Stomach (tissue), 9 donors: ENCODE results near the gene PROS1. TPM values are rescaled to one million over a fixed set of nuclear protein-coding genes. Genes with fewer than 3 reads are reported as not detected.
"Not testable (repeated sequence)": the region's sequence is repeated elsewhere in the genome, so short reads cannot be mapped to it uniquely, and the experiment has no call there.

Experiments
- DNase-seq, 2 donors: peaks; one replicate each; pipeline versions ENCODE4 v3.0.0 to v3.0.0-alpha.2; 2013 to 2019
- H3K27ac ChIP-seq, 5 donors: fragments of 200-600 bp in 4 of 5; sonication (generic) in 4 of 5; one replicate each; pipeline ENCODE4 v1.5.1; 2013 to 2019; ENCODE audit warnings: mild to moderate bottlenecking in 1 of 5, moderate library complexity in 1 of 5
- H3K27me3 ChIP-seq, 3 donors: fragments of 200-600 bp; sonication (generic); one replicate each; pipeline ENCODE4 v1.5.1; 2017 to 2019; ENCODE audit warnings: mixed run types in 1 of 3
- H3K36me3 ChIP-seq, 4 donors: fragments of 200-600 bp; sonication (generic); 1 replicate in 3 of 4; 2 replicates in 1 of 4; pipeline ENCODE4 v1.5.1; 2016 to 2019
- H3K4me1 ChIP-seq, 4 donors: fragments of 200-600 bp; sonication (generic); one replicate each; pipeline ENCODE4 v1.5.1; 2016 to 2019
- H3K4me3 ChIP-seq, 4 donors: fragments of 200-600 bp; sonication (generic) in 3 of 4; one replicate each; pipeline ENCODE4 v1.5.1; 2016 to 2019; ENCODE audit warnings: mild to moderate bottlenecking in 1 of 4
- H3K9me3 ChIP-seq, 4 donors: fragments of 200-600 bp; sonication (generic); one replicate each; pipeline ENCODE4 v1.5.1; 2016 to 2019
- EP300 ChIP-seq: sonication (generic); formaldehyde crosslinking; IDR thresholded peaks from one replicate; pipeline ENCODE4 v1.6.1; 2017; ENCODE audit warnings: antibody characterized with exemption
- POLR2A ChIP-seq, 4 donors: fragments of 450-650 bp; IDR thresholded peaks; one replicate each; pipeline ENCODE4 v1.6.1; 2016; ENCODE audit warnings: antibody characterized with exemption in 4 of 4, control low read depth in 2 of 4, mild to moderate bottlenecking in 1 of 4, moderate library complexity in 1 of 4
- POLR2AphosphoS5 ChIP-seq, 3 donors: sonication (generic); formaldehyde crosslinking; IDR thresholded peaks; one replicate each; pipeline ENCODE4 v1.6.1; 2016; ENCODE audit warnings: antibody characterized with exemption in 3 of 3
- WGBS, 5 donors: extraction: QIAGEN DNeasy Blood & Tissue Kit in 3 of 5; methylation state at CpG; one replicate each; pipeline versions ENCODE4 v1.1.5 to v1.1.7; 2013 to 2018; 5-methylcytosine and 5-hydroxymethylcytosine counted together
- intact Hi-C: fragments of 100-400 bp; cut with DNase I; formaldehyde crosslinking; loops from one replicate; pipeline ENCODE4 v1.15.1; 2023; ENCODE audit warnings: low total_unique reads
- polyA plus RNA-seq, 3 donors: library from polyadenylated mRNA; stranded (reverse); fragments of 200-250 nt; gene quantifications; one replicate each; pipeline ENCODE4 v1.2.3, GENCODE V29; 2013
- total RNA-seq, 5 donors: library from RNA; depleted of rRNA; stranded (reverse); fragments of >200 nt; gene quantifications; one replicate each; pipeline versions ENCODE4 v1.1.0 to v1.2.3, GENCODE V29; 2014 to 2016
- TF ChIP-seq, protein P1 (sequence below), 7 experiments: fragments of 450-650 bp in 4 of 7; fragments of 200-600 bp in 3 of 7; sonication (generic) in 3 of 7; IDR thresholded peaks; one replicate each; pipeline ENCODE4 v1.5.1; 2016 to 2019; ENCODE audit warnings: antibody characterized with exemption in 7 of 7, control low read depth in 2 of 7, mild to moderate bottlenecking in 1 of 7
- donor health status: healthy with polysubstance abuse.
- donor health status: Bipolar disorder and iron deficiency.
- donor health status: healthy.

The PROS1 gene
- total and polyA plus RNA-seq, 8 donors, result 2.2 to 37.5 (median 6.7) TPM

DNA sequence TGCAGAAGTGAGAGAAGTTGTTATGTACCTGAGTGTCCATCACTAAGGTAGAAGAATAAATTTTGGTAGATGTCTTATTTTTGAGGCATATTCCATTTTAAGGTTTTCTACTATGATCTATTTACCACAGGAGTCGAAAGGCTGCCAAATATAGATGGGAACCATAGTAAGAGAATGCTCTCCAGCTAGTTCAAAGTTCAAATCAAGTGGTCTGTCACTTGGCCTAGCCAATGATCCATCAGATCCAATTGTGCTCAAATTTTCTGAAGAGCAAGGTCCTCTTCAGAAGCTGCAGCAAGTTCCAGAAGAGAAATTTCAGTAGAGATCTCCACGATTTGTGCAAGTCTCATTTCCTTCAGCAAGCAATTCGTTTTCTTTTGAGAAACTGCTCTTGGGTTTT is 10.9 kb downstream of the PROS1 start:
- intact Hi-C loops, result no loop called here
- TF ChIP-seq, protein P1, sequence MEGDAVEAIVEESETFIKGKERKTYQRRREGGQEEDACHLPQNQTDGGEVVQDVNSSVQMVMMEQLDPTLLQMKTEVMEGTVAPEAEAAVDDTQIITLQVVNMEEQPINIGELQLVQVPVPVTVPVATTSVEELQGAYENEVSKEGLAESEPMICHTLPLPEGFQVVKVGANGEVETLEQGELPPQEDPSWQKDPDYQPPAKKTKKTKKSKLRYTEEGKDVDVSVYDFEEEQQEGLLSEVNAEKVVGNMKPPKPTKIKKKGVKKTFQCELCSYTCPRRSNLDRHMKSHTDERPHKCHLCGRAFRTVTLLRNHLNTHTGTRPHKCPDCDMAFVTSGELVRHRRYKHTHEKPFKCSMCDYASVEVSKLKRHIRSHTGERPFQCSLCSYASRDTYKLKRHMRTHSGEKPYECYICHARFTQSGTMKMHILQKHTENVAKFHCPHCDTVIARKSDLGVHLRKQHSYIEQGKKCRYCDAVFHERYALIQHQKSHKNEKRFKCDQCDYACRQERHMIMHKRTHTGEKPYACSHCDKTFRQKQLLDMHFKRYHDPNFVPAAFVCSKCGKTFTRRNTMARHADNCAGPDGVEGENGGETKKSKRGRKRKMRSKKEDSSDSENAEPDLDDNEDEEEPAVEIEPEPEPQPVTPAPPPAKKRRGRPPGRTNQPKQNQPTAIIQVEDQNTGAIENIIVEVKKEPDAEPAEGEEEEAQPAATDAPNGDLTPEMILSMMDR (IDR thresholded peaks at IDR 0.05), result no peak
- no peak for TF ChIP-seq POLR2A (IDR thresholded peaks at IDR 0.05)
- TF ChIP-seq EP300, result no peak
- no peak for TF ChIP-seq POLR2AphosphoS5 (IDR thresholded peaks at IDR 0.05)
- H3K27ac ChIP-seq, result no peak overlapping the region
- no peak for DNase-seq
- 75 to 91% (median 83%) methylated on average over 3 of the region's 3 CpGs for WGBS, 5 donors
- H3K4me1 ChIP-seq, result no peaks in the 10 kb centered on the region
- no peaks in the 10 kb centered on the region for H3K36me3 ChIP-seq
- no peak overlapping the region for H3K4me3 ChIP-seq
- H3K27me3 ChIP-seq, result no peaks in the 10 kb centered on the region
- peaks cover 0 to 5% (median 3%) of the 10 kb centered on the region in 4 donors for H3K9me3 ChIP-seq

GRCh38 chr3:93961489-93961888 is 12.2 kb downstream of the PROS1 start:
- 64 to 85% (median 82%) methylated on average over 1 of the region's 1 CpG for WGBS, 5 donors
- TF ChIP-seq POLR2AphosphoS5 (IDR thresholded peaks at IDR 0.05) (no peak), POLR2A (IDR thresholded peaks at IDR 0.05) (no peak), EP300 (no peak)
- TF ChIP-seq, protein P1 (IDR thresholded peaks at IDR 0.05), result no peak
- Histone ChIP-seq H3K36me3 (no peaks in the 10 kb centered on the region), H3K9me3 (peaks cover 0 to 5% (median 3%) of the 10 kb centered on the region in 4 donors), H3K4me3 (no peak overlapping the region), H3K27ac (no peak overlapping the region), H3K27me3 (no peaks in the 10 kb centered on the region), H3K4me1 (no peaks in the 10 kb centered on the region)
- no peak for DNase-seq
- intact Hi-C loops, result no loop called here

DNA sequence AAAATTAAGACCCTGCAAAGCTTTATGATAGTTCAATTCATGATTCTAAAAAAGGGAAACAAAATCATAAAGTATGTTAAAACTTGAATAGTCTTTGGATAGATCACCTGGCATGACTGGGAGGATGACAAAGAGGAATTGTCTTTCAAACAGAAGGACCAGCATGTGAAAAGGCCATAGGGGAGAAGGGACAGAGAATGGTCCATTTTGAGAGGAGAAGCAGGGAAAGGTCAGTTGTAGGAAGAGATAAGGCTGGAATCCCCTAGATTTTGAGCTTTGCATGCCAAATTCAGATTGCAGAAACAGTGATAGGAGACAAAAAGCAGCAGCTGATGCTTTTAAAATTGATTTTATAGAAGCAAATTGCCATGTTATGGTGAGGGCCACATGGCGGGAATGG is 12.7 kb downstream of the PROS1 start:
- Histone ChIP-seq H3K27ac (no peak overlapping the region), H3K9me3 (peaks cover 0 to 5% (median 3%) of the 10 kb centered on the region in 4 donors), H3K36me3 (no peaks in the 10 kb centered on the region), H3K27me3 (no peaks in the 10 kb centered on the region), H3K4me1 (no peaks in the 10 kb centered on the region), H3K4me3 (no peak overlapping the region)
- TF ChIP-seq POLR2AphosphoS5 (IDR thresholded peaks at IDR 0.05) (no peak), POLR2A (IDR thresholded peaks at IDR 0.05) (no peak), EP300 (no peak)
- TF ChIP-seq, protein P1 (IDR thresholded peaks at IDR 0.05), result no peak
- DNase-seq, result no peak
- WGBS, 5 donors, result 90 to 100% (median 97%) methylated on average over 1 of the region's 1 CpG
- intact Hi-C loops, result no loop called here

GRCh38 chr3:93949958-93950357 is 23.7 kb downstream of the PROS1 start:
- H3K27me3 ChIP-seq, H3K27ac ChIP-seq, H3K36me3 ChIP-seq, H3K4me1 ChIP-seq, DNase-seq, H3K4me3 ChIP-seq, intact Hi-C loops: not testable (repeated sequence)
- 73 to 87% (median 85%) methylated on average over 7 to 8 of the region's 8 CpGs for WGBS, 5 donors
- H3K9me3 ChIP-seq, result peaks cover 0 to 18% (median 0%) of the 10 kb centered on the region in 4 donors

GRCh38 chr3:93937485-93937884 is 36.2 kb downstream of the PROS1 start:
- H3K36me3 ChIP-seq, H3K27ac ChIP-seq, H3K4me1 ChIP-seq, DNase-seq, intact Hi-C loops, H3K27me3 ChIP-seq, H3K4me3 ChIP-seq: not testable (repeated sequence)
- H3K9me3 ChIP-seq, result peaks cover 0 to 16% (median 7%) of the 10 kb centered on the region in 4 donors
- WGBS, 5 donors, result 84 to 89% (median 88%) methylated on average over 6 of the region's 6 CpGs
